Liver (tissue), 3 donors: Measurements from ENCODE around the gene SCGN.

Experiments used
- HNF4G ChIP-seq: IDR thresholded peaks from 2 replicates; pipeline ENCODE4 v1.6.1; 2016; ENCODE audit warnings: antibody characterized with exemption
- JUND ChIP-seq, 2 donors: IDR thresholded peaks; 2 replicates each; pipeline ENCODE4 v1.6.1; 2016; ENCODE audit warnings: antibody characterized with exemption in 2 of 2
- SP1 ChIP-seq: IDR thresholded peaks from 2 replicates; pipeline ENCODE4 v1.6.1; 2018; ENCODE audit warnings: antibody characterized with exemption, mild to moderate bottlenecking
- TAF1 ChIP-seq: conservative IDR thresholded peaks from 2 replicates; pipeline ENCODE4 v1.6.1; 2016; ENCODE audit warnings: antibody characterized with exemption, mild to moderate bottlenecking
- YY1 ChIP-seq: IDR thresholded peaks from 2 replicates; pipeline ENCODE4 v1.6.1; 2016; ENCODE audit warnings: antibody characterized with exemption, mild to moderate bottlenecking
- TF ChIP-seq, protein P1 (sequence below): fragments of 150-350 bp; IDR thresholded peaks from 2 replicates; pipeline ENCODE4 v1.5.1; 2017; ENCODE audit warnings: improper control_type of control experiment, low read depth, low read length; ENCODE audit not compliant: missing input control
- TF ChIP-seq, protein P2 (sequence below): IDR thresholded peaks from 2 replicates; pipeline ENCODE4 v1.6.1; 2016; ENCODE audit warnings: antibody characterized with exemption
- TF ChIP-seq, protein P3 (sequence below): IDR thresholded peaks from 2 replicates; pipeline ENCODE4 v1.6.1; 2016; ENCODE audit warnings: antibody characterized with exemption, mild to moderate bottlenecking
- TF ChIP-seq, protein P4 (sequence below): IDR thresholded peaks from 2 replicates; pipeline ENCODE4 v1.6.1; 2016; ENCODE audit warnings: antibody characterized with exemption
- donor health status: healthy.
- donor health status: healthy.

DNA sequence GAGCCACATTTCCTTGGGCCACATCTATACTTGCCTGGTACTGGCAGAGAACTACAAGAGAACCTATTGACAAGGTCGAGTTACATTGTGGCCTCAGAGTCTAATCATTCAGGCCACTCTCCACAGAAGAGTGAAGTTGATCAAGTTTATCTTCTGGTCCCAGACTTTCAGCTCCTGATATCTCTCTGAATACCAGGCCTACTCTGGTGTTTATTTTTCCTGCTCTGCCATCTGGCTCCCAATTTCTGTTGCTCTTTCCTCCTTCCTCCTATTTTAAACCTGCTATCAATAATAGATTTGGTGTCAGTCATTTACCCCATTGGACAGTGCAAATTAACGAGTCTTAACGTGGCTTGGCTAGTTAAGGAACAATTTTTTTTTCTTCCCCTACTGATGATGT is 46.6 kb downstream of the SCGN start:
- TF ChIP-seq, protein P1, sequence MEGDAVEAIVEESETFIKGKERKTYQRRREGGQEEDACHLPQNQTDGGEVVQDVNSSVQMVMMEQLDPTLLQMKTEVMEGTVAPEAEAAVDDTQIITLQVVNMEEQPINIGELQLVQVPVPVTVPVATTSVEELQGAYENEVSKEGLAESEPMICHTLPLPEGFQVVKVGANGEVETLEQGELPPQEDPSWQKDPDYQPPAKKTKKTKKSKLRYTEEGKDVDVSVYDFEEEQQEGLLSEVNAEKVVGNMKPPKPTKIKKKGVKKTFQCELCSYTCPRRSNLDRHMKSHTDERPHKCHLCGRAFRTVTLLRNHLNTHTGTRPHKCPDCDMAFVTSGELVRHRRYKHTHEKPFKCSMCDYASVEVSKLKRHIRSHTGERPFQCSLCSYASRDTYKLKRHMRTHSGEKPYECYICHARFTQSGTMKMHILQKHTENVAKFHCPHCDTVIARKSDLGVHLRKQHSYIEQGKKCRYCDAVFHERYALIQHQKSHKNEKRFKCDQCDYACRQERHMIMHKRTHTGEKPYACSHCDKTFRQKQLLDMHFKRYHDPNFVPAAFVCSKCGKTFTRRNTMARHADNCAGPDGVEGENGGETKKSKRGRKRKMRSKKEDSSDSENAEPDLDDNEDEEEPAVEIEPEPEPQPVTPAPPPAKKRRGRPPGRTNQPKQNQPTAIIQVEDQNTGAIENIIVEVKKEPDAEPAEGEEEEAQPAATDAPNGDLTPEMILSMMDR, result no peak
- TF ChIP-seq, protein P2, sequence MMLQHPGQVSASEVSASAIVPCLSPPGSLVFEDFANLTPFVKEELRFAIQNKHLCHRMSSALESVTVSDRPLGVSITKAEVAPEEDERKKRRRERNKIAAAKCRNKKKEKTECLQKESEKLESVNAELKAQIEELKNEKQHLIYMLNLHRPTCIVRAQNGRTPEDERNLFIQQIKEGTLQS, result no peak
- TF ChIP-seq, protein P3, sequence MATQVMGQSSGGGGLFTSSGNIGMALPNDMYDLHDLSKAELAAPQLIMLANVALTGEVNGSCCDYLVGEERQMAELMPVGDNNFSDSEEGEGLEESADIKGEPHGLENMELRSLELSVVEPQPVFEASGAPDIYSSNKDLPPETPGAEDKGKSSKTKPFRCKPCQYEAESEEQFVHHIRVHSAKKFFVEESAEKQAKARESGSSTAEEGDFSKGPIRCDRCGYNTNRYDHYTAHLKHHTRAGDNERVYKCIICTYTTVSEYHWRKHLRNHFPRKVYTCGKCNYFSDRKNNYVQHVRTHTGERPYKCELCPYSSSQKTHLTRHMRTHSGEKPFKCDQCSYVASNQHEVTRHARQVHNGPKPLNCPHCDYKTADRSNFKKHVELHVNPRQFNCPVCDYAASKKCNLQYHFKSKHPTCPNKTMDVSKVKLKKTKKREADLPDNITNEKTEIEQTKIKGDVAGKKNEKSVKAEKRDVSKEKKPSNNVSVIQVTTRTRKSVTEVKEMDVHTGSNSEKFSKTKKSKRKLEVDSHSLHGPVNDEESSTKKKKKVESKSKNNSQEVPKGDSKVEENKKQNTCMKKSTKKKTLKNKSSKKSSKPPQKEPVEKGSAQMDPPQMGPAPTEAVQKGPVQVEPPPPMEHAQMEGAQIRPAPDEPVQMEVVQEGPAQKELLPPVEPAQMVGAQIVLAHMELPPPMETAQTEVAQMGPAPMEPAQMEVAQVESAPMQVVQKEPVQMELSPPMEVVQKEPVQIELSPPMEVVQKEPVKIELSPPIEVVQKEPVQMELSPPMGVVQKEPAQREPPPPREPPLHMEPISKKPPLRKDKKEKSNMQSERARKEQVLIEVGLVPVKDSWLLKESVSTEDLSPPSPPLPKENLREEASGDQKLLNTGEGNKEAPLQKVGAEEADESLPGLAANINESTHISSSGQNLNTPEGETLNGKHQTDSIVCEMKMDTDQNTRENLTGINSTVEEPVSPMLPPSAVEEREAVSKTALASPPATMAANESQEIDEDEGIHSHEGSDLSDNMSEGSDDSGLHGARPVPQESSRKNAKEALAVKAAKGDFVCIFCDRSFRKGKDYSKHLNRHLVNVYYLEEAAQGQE, result no peak
- TF ChIP-seq HNF4G (no peak), YY1 (no peak), SP1 (no peak), JUND (IDR thresholded peaks at IDR 0.05) (no peak), TAF1 (no peak)
- TF ChIP-seq, protein P4, sequence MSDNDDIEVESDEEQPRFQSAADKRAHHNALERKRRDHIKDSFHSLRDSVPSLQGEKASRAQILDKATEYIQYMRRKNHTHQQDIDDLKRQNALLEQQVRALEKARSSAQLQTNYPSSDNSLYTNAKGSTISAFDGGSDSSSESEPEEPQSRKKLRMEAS, result no peak
